Caco-2 (cell line): Measurements from ENCODE around the gene RPL10. TPM values are rescaled to one million over a fixed set of nuclear protein-coding genes. Genes with fewer than 3 reads are reported as not detected.
A peak's percentile ranks its signal among the peaks of the same experiment; 100 is the strongest.
"Not testable (repeated sequence)": the region's sequence is repeated elsewhere in the genome, so short reads cannot be mapped to it uniquely, and the experiment has no call there.

Source experiments
- BruUV-seq: library from RNA; stranded (reverse); fragments of 400-500 nt; replicated peaks from 2 replicates; lab custom pipeline; 2021; lab: Mats Ljungman, UMichigan
- CTCF ChIA-PET: fragments of 300-600 bp; sonication (Branson Sonifier 250); formaldehyde crosslinking; loops from one replicate; lab custom pipeline; 2022; ENCODE audit warnings: antibody characterized with exemption; lab: Charles Lee
- POLR2A ChIA-PET: fragments of 300-600 bp; sonication (Branson Sonifier 250); formaldehyde crosslinking; loops from one replicate; lab custom pipeline; 2022; ENCODE audit warnings: antibody characterized with exemption; lab: Charles Lee
- DNase-seq, 2 experiments: peaks; one replicate each; pipeline versions ENCODE4 v3.0.0 to v3.0.0-alpha.2; 2020 to 2022
- H3K27me3 ChIP-seq: replicated peaks from 2 replicates; pipeline ENCODE4 v1.6.0; 2011; ENCODE audit warnings: low read length; ENCODE audit not compliant: control insufficient read depth, insufficient read depth
- H3K36me3 ChIP-seq: 2 replicates; pipeline ENCODE4 v1.5.1; 2011; ENCODE audit warnings: low read length; ENCODE audit not compliant: control insufficient read depth, insufficient read depth
- H3K4me1 ChIP-seq: fragments of 250-450 bp; sonication (Bioruptor Pico); 2 replicates; pipeline ENCODE4 v1.5.1; 2020; ENCODE audit warnings: mild to moderate bottlenecking
- H3K4me3 ChIP-seq: 2 replicates; pipeline ENCODE4 v1.5.1; 2011; ENCODE audit warnings: low read depth, mild to moderate bottlenecking, control low read depth, low read length
- H3K9me3 ChIP-seq: fragments of 250-450 bp; sonication (Bioruptor Pico); 2 replicates; pipeline ENCODE4 v1.5.1; 2020; ENCODE audit warnings: mild to moderate bottlenecking, moderate library complexity
- H3K27ac Mint-ChIP-seq: one replicate; pipeline ENCODE4 v1.8.0; 2022; ENCODE audit warnings: mixed read lengths; ENCODE audit not compliant: unreplicated experiment
- H3K27me3 Mint-ChIP-seq: one replicate; pipeline ENCODE4 v1.8.0; 2022; ENCODE audit warnings: mixed read lengths; ENCODE audit not compliant: insufficient read depth, unreplicated experiment
- H3K36me3 Mint-ChIP-seq: one replicate; pipeline ENCODE4 v1.8.0; 2022; ENCODE audit warnings: mild to moderate bottlenecking, mixed read lengths; ENCODE audit not compliant: insufficient read depth, unreplicated experiment
- H3K4me1 Mint-ChIP-seq: one replicate; pipeline ENCODE4 v1.8.0; 2022; ENCODE audit warnings: low read depth, mixed read lengths; ENCODE audit not compliant: unreplicated experiment
- H3K4me3 Mint-ChIP-seq: one replicate; pipeline ENCODE4 v1.8.0; 2022; ENCODE audit warnings: mild to moderate bottlenecking, moderate library complexity, mixed read lengths; ENCODE audit not compliant: unreplicated experiment
- H3K9me3 Mint-ChIP-seq: one replicate; pipeline ENCODE4 v1.8.0; 2022; ENCODE audit warnings: mixed read lengths; ENCODE audit not compliant: unreplicated experiment
- intact Hi-C: fragments of 100-400 bp; cut with micrococcal nuclease; formaldehyde crosslinking; loops from one replicate; pipeline ENCODE4 v1.10.0; 2022; ENCODE audit not compliant: unreplicated experiment
- total RNA-seq: library from RNA; stranded (reverse); gene quantifications from 2 replicates; pipeline ENCODE4 v1.2.3, GENCODE V29; 2022
- TF ChIP-seq, protein P1 (sequence below), 2 experiments: fragments of 200-600 bp in 1 of 2; IDR thresholded peaks; 1 replicate in 1 of 2; 2 replicates in 1 of 2; pipeline versions ENCODE4 v1.5.1 to v1.8.0; 2011 to 2022; ENCODE audit warnings: antibody characterized with exemption in 1 of 2, control low read depth in 1 of 2, inconsistent platforms in 1 of 2, low read depth in 1 of 2, low read length in 1 of 2, mild to moderate bottlenecking in 1 of 2, moderate library complexity in 1 of 2; ENCODE audit not compliant: insufficient read depth in 1 of 2, severe bottlenecking in 1 of 2, unreplicated experiment in 1 of 2

RPL10 gene
- total RNA-seq, 1 experiment from 2014 or later: 2,081 TPM

DNA sequence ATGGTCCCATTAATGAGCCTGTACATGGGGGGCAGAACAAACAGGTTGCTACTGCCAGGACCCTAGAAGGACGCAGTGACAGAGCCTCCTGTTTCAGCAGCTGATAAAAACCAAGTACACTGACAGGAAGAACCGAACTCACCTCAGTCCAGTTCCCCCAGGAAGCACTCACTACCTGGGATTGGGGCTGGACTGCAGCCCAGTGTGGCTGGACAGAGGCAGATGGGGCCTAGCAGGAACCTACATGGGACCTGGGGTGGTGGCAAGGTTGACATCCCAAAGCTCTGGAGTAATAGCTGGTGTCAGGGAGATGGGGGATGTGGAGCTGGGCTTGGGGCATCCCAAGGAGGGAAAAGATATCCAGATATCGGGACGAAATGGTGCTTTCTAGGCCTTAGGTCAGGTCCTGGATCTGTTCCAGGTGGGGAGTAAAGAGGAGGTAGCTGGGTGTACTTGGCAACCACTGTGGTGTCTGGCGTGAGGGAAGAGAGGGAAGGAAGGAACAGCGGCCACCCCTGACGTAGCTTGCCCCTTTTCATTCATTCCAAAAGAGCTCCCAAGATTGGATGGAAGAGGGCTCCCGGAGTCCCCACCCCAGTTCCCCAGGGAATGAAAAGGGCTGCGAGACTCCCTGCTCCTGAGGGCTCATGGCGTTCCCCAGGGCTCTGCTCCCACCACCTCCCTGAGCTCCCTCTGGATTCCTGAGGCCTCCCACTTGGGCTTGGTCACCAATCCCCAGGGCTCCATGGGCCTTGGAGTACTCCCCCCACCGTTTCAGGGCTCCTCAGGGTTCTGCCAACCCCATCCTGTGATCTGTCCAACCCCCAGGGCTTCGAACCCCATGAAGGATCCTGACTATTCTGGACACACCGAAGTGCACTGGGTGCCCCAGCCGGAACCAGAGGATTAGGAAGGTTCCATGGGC, 14.6 kb upstream of the RPL10 start:
- no peaks in the 10 kb centered on the region for H3K9me3 Mint-ChIP-seq
- intact Hi-C loops: no loop called here
- TF ChIP-seq, protein P1, sequence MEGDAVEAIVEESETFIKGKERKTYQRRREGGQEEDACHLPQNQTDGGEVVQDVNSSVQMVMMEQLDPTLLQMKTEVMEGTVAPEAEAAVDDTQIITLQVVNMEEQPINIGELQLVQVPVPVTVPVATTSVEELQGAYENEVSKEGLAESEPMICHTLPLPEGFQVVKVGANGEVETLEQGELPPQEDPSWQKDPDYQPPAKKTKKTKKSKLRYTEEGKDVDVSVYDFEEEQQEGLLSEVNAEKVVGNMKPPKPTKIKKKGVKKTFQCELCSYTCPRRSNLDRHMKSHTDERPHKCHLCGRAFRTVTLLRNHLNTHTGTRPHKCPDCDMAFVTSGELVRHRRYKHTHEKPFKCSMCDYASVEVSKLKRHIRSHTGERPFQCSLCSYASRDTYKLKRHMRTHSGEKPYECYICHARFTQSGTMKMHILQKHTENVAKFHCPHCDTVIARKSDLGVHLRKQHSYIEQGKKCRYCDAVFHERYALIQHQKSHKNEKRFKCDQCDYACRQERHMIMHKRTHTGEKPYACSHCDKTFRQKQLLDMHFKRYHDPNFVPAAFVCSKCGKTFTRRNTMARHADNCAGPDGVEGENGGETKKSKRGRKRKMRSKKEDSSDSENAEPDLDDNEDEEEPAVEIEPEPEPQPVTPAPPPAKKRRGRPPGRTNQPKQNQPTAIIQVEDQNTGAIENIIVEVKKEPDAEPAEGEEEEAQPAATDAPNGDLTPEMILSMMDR (IDR thresholded peaks at IDR 0.05; ENCODE audit: insufficient read depth in 1 of 2, low read depth in 1 of 2, low read length in 1 of 2, severe bottlenecking in 1 of 2, unreplicated experiment in 1 of 2): no peak
- no peaks in the 10 kb centered on the region for H3K27me3 Mint-ChIP-seq
- DNase-seq: no peak
- no TSS peak for BruUV-seq
- CTCF ChIA-PET: no interaction called here
- POLR2A ChIA-PET: interaction anchor here (0.6 kb wide), 2 partner anchors 14 kb away, joined by 4 to 5 read pairs; no protein-coding TSS in a partner anchor
- Histone ChIP-seq H3K9me3 (no peaks in the 10 kb centered on the region), H3K27me3 (no peaks in the 10 kb centered on the region), H3K4me1 (no peaks in the 10 kb centered on the region), H3K36me3 (no peaks in the 10 kb centered on the region; the same call in 1 of the 2 replicates), H3K4me3 (no peak overlapping the region)
- H3K4me3 Mint-ChIP-seq: no peak overlapping the region
- peaks cover 6% of the 10 kb centered on the region for H3K4me1 Mint-ChIP-seq
- H3K36me3 Mint-ChIP-seq: peaks cover 55% of the 10 kb centered on the region
- H3K27ac Mint-ChIP-seq: no peak overlapping the region

DNA sequence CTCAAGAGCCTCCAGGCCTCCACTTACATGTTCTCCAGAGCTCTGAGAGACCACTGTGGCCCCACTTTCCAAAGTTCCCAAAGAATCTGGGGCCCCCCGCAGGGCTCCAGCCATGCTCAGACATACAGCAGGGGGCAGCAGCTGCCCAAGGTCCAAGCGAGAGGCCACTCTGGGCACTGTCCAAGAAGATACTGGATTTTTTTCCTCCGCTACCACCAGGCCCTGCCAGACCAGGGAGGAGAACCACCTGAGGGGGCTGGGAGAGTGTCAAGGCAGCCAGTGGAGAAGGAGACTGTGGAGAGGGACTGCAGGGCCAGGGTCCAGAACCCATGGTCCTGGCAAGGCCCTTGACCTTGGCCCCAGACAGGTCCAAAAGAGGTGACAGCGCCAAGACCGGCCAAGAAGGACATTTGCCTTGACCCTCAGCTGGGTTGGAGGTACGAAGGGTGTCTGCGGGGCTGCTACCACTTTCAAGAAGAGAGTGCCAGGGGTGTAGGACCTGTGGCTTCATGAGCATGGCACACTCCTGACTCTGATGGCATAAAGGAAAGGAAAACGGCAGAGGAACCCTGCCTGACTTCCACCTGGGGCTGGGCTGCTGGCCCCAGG, 13.8 kb upstream of the RPL10 start:
- Histone ChIP-seq H3K36me3 (no peaks in the 10 kb centered on the region; the same call in 1 of the 2 replicates), H3K4me1 (no peaks in the 10 kb centered on the region), H3K27me3 (no peaks in the 10 kb centered on the region), H3K9me3 (no peaks in the 10 kb centered on the region), H3K4me3 (no peak overlapping the region)
- no peak for DNase-seq
- Mint-ChIP-seq H3K36me3 (peaks cover 47% of the 10 kb centered on the region), H3K27ac (no peak overlapping the region), H3K9me3 (no peaks in the 10 kb centered on the region), H3K4me3 (no peak overlapping the region), H3K27me3 (no peaks in the 10 kb centered on the region), H3K4me1 (peaks cover 6% of the 10 kb centered on the region)
- intact Hi-C loops: no loop called here
- TF ChIP-seq, protein P1 (IDR thresholded peaks at IDR 0.05; ENCODE audit: insufficient read depth in 1 of 2, low read depth in 1 of 2, low read length in 1 of 2, severe bottlenecking in 1 of 2, unreplicated experiment in 1 of 2): peak in 1 of 2 experiments; percentile 44
- BruUV-seq: no TSS peak
- ChIA-PET CTCF (interaction anchor here (0.6 to 0.9 kb wide), 2 partner anchors 11 to 32 kb away, joined by 3 read pairs; no protein-coding TSS in a partner anchor), POLR2A (interaction anchor here (0.6 kb wide), 1 partner anchor 13 kb away, joined by 4 read pairs; no protein-coding TSS in a partner anchor)

DNA sequence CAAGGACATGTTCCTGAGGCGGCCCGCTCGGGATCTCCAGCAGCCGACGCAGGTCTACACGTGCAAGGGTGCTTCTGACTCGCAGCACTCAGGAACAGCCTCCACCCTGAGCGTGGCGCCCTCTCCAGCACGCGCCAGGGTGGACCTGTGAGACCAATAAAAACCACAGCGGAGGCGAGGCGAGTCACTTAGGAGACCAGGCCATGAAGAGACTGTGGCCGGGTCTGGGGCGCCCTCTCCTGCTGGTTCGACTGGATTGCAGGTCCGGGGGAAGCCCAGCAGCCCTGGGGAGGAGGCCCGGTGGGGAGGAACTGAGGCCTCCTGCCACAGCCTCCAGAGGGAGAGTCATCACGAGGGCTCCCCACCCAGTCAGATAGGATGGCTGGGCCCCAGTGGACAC, 10.1 kb upstream of the RPL10 start:
- DNase-seq, H3K9me3 ChIP-seq, H3K27ac Mint-ChIP-seq, H3K4me3 Mint-ChIP-seq, H3K27me3 ChIP-seq, BruUV-seq, H3K9me3 Mint-ChIP-seq, intact Hi-C loops, H3K27me3 Mint-ChIP-seq, H3K36me3 ChIP-seq, POLR2A ChIA-PET, CTCF ChIA-PET, H3K4me1 ChIP-seq, H3K4me3 ChIP-seq, H3K4me1 Mint-ChIP-seq: not testable (repeated sequence)
- H3K36me3 Mint-ChIP-seq: peaks cover 15% of the 10 kb centered on the region

DNA sequence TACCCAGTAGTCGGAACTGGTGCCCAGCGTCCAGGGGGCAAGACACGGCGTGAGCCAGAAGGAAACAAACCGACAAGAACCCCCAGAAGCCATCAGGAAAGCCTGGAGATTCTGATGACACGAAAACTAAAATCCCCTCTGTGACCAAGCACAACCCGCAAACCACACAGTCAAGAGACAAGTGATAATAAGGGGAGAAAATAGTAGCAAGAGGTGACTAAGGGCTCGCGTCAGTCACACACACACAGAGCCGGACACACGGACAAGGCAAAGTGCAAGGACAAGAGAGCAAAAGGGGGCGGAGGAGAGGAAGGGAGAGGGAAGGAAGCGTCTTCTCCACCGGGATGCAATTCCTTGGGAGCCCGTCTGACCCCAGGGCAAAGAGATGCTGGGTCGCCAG, 9.5 kb upstream of the RPL10 start:
- H3K4me1 ChIP-seq, H3K4me1 Mint-ChIP-seq, BruUV-seq, H3K36me3 ChIP-seq, CTCF ChIA-PET, H3K9me3 ChIP-seq, H3K27me3 Mint-ChIP-seq, H3K9me3 Mint-ChIP-seq, H3K36me3 Mint-ChIP-seq, POLR2A ChIA-PET, H3K4me3 ChIP-seq, intact Hi-C loops, H3K4me3 Mint-ChIP-seq, H3K27ac Mint-ChIP-seq, DNase-seq, H3K27me3 ChIP-seq: not testable (repeated sequence)

DNA sequence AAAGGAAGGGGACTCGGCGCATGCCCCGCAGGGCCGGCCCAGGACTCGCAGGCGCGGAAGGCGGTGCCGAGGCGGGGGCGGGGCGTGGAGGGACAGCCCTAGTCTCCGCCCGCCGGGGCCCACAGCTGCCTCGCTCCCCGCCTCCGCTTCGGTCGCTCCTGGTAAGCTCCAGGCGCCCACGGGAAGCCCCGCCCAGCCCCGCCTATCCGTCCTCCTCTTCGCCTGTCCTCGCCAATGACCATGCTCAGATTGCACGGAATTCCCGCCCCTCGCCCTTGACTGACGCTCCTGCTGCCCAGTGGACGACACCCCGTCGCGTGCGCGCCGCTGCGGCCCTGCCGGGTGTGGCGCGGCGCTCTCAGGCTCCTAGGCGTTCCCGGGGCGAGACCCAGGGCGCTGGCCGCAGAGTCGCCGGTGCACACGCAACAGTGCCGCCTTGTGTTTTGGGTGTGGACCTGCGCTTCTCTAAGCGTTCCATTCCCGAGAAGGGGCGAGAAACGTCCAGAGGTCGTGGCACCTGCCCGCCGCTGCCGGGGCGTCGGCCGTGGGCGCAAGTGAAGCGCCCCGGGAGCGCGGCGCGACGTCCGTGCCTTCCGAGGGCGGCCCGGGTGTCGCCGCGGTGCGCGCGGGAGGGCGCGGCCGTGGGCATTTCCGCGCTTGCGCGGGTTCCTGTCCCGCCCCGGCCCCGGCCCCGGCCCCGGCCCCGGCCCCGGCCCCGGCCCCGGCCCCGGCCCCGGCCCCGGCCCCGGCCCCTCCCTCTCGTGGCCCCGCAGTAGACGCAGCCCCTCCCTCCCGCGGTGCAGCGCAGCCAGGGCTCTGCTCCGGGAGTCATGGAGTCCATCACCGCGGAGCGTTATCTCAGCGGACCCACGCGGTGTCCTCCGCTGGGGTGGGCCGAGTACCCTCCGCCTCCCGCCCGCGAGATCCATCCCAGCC, 8.1 kb upstream of the RPL10 start:
- H3K9me3 ChIP-seq, H3K9me3 Mint-ChIP-seq, POLR2A ChIA-PET, intact Hi-C loops, H3K27ac Mint-ChIP-seq, H3K27me3 ChIP-seq, H3K36me3 Mint-ChIP-seq, H3K4me1 Mint-ChIP-seq, H3K27me3 Mint-ChIP-seq, CTCF ChIA-PET, H3K4me3 Mint-ChIP-seq, H3K4me1 ChIP-seq, BruUV-seq, H3K36me3 ChIP-seq: not testable (repeated sequence)
- peak in 1 of 2 experiments; percentile 26 for DNase-seq
- peak overlapping the region; percentile 14; the same call in 1 of the 2 replicates for H3K4me3 ChIP-seq
